ENCODE measurements around the gene CASTOR1. TPM values are rescaled to one million over a fixed set of nuclear protein-coding genes. Genes with fewer than 3 reads are reported as not detected.

The CASTOR1 gene
- total RNA-seq, 6 experiments from 2014 or later = 0.86 to 8.6 (median 4.0) TPM

DNA sequence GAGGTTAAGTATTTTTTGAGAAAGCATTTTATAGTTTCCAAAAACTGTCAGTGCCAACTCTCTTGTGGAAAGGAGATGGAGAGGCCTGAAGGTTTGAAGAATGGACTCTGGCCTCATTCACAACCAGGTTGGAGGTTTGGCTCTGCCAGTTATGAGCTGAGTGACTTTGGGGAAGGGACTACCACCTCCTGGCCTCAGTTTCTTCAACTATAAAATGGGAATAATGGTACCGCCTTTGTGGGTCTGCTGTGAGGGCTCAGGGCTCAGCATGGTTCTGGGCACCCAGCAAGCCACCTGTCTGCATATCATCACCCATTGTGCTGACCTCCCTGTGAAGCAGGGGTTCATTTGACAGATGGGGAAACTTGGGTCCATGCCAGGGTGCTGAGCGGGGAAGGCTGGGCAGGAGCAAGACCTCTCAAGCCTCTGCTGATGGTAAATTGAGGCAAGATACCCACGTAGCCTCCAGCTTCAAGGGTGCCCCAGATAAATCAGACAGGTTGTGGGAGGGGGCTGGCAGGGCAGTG, 39.2 kb downstream of the CASTOR1 start:
- H3K9me3 ChIP-seq = no peaks in the 10 kb centered on the region
- no peaks in the 10 kb centered on the region for H3K36me3 ChIP-seq
- no peak overlapping the region for H3K4me3 ChIP-seq
- intact Hi-C loops (cut with DNase I) = no loop called here
- ATAC-seq = no peak
- H3K27ac ChIP-seq = no peak overlapping the region
- no peak for DNase-seq
- peaks cover 0 to 6% (median 0%) of the 10 kb centered on the region in 4 donors for H3K4me1 ChIP-seq
- no peak for TF ChIP-seq POLR2A (IDR thresholded peaks at IDR 0.05)
- 83% methylated on average over 2 of the region's 3 CpGs for WGBS (ENCODE audit: insufficient coverage, low coverage, low lambda C conversion rate, missing lambda C conversion rate)
- no peaks in the 10 kb centered on the region for H3K27me3 ChIP-seq

DNA sequence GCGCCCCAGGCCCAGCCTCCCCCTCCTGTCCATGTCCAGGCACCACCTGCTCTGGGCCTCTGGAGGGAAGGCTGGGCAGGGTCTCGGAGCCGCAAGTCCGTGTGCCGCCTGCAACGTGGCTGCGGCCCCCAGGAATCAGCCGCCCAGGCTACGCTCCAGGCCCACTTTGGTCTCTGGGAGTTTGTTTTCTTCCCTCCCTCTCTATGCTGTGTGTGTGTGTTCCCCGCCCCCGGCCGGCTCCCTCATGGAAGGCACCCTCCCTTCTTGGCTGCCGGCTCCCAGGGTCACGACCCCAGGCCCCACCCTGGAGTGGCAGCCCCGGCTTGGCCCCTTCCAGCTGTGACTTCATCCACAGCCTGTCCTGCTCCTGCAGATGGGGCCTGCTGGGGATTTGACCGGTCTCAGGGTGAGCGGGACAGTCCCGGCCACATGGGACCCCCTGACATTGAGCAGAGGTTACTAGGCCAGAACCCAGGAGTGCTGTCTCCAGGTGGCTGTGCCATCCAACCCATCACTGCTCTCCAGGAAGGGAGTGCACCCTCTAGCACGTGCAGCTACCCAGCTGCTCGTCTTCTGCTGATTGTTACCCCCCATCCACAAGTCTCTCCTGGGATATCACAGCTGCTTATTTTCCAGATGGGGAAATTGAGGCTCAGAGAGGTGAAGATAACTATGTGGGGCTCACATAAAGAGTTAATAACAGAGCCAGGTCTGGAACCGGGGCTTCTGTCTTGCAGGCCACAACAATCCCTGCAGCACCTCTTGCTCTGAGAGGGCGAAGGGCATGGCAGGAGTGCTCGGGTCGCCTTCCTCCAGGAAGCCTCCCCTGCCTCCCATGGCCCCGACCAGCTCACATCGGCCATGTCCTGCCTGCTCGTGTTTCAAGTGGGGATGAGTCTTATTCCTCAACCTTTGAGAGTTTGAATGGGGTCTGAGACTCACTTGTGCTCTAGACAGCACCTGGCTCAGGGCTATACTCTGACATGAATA, 40.0 kb downstream of the CASTOR1 start:
- Histone ChIP-seq H3K27ac (no peak overlapping the region), H3K4me1 (peaks cover 0 to 6% (median 0%) of the 10 kb centered on the region in 4 donors), H3K36me3 (no peaks in the 10 kb centered on the region), H3K27me3 (no peaks in the 10 kb centered on the region), H3K4me3 (no peak overlapping the region), H3K9me3 (no peaks in the 10 kb centered on the region)
- intact Hi-C loops (cut with DNase I) = no loop called here
- DNase-seq = no peak
- 40% methylated on average over 3 of the region's 27 CpGs for WGBS (ENCODE audit: insufficient coverage, low coverage, low lambda C conversion rate, missing lambda C conversion rate)
- TF ChIP-seq POLR2A (IDR thresholded peaks at IDR 0.05) = no peak
- TF ChIP-seq, protein P1, sequence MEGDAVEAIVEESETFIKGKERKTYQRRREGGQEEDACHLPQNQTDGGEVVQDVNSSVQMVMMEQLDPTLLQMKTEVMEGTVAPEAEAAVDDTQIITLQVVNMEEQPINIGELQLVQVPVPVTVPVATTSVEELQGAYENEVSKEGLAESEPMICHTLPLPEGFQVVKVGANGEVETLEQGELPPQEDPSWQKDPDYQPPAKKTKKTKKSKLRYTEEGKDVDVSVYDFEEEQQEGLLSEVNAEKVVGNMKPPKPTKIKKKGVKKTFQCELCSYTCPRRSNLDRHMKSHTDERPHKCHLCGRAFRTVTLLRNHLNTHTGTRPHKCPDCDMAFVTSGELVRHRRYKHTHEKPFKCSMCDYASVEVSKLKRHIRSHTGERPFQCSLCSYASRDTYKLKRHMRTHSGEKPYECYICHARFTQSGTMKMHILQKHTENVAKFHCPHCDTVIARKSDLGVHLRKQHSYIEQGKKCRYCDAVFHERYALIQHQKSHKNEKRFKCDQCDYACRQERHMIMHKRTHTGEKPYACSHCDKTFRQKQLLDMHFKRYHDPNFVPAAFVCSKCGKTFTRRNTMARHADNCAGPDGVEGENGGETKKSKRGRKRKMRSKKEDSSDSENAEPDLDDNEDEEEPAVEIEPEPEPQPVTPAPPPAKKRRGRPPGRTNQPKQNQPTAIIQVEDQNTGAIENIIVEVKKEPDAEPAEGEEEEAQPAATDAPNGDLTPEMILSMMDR (IDR thresholded peaks at IDR 0.05) = no peak
- no peak for ATAC-seq

DNA sequence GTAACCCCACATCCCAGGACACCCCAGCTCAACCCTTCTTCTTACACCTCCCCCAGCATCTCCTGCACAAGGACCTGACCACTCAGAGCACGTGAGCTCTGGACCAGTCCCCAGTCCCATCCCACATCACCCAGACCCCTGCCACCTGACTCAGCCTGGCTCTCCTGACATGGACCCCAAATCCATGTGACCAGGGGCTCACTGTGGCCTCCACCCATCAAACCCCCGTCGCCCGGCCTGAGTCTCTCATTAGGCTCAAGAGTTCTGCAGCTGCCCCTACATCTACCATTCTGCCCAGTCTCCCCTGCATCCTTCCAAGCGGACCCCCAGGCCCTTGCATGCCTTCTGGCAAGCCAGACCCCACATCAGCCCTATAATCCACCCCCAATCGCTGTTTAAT, 40.8 kb downstream of the CASTOR1 start:
- WGBS (ENCODE audit: insufficient coverage, low coverage, low lambda C conversion rate, missing lambda C conversion rate) = 30% methylated on average over 4 of the region's 6 CpGs
- Histone ChIP-seq H3K36me3 (no peaks in the 10 kb centered on the region), H3K9me3 (no peaks in the 10 kb centered on the region), H3K27ac (no peak overlapping the region), H3K27me3 (no peaks in the 10 kb centered on the region), H3K4me3 (no peak overlapping the region), H3K4me1 (peaks cover 0 to 6% (median 0%) of the 10 kb centered on the region in 4 donors)
- DNase-seq (no peak), ATAC-seq (no peak)
- intact Hi-C loops (cut with DNase I) = no loop called here
- no peak for TF ChIP-seq POLR2A (IDR thresholded peaks at IDR 0.05)

DNA sequence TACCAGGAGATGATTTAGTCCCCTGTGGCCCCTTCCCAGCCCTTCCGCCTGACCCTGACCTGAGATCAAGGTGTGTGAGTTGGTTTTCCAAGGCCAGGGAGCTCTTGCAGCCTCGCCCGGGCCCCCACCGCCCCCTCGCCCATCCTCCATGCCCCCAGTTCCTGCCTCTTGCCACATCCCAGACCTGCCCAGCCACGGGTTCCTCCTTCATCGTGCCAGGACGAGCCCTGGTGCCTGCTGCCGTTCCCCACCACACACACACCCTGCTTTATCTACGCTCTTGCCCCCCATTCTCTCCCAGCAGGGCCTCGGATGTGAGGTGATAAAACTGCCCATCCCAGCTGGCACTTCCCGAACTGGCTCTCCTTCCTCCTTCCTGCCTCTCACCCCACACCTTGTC, 41.3 kb downstream of the CASTOR1 start:
- WGBS (ENCODE audit: insufficient coverage, low coverage, low lambda C conversion rate, missing lambda C conversion rate) = 41% methylated on average over 5 of the region's 12 CpGs
- Histone ChIP-seq H3K27ac (no peak overlapping the region), H3K27me3 (no peaks in the 10 kb centered on the region), H3K4me1 (peaks cover 0 to 6% (median 0%) of the 10 kb centered on the region in 4 donors), H3K9me3 (no peaks in the 10 kb centered on the region), H3K4me3 (no peak overlapping the region), H3K36me3 (no peaks in the 10 kb centered on the region)
- TF ChIP-seq, protein P1 (IDR thresholded peaks at IDR 0.05) = no peak
- TF ChIP-seq POLR2A (IDR thresholded peaks at IDR 0.05) = no peak
- DNase-seq (no peak), ATAC-seq (no peak)
- intact Hi-C loops (cut with DNase I) = no loop called here

DNA sequence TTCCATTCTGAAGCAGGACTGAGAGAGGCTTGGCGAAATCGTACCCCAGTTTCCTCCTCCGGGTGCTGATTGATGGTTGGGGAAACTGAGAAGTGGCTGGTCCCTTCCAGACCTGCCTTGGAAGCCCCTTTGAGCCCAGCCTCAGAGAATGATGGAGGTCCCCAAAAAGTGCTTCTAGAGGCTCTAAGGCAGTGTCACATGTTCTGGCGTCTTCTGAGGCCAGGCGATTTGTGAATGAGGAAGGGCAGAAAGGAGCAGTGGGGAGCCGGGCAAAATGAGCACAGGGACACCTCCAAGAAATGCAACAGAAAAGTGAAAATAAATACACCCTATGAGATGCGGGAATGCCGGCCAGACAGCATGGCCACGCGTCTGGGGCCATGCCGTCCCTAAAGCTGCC, 41.7 kb downstream of the CASTOR1 start:
- ATAC-seq (no peak), DNase-seq (no peak)
- Histone ChIP-seq H3K27me3 (no peaks in the 10 kb centered on the region), H3K4me1 (peaks cover 0 to 6% (median 0%) of the 10 kb centered on the region in 4 donors), H3K27ac (no peak overlapping the region), H3K36me3 (no peaks in the 10 kb centered on the region), H3K4me3 (no peak overlapping the region), H3K9me3 (no peaks in the 10 kb centered on the region)
- no peak for TF ChIP-seq POLR2A (IDR thresholded peaks at IDR 0.05)
- TF ChIP-seq, protein P1 (IDR thresholded peaks at IDR 0.05) = no peak
- 82% methylated on average over 3 of the region's 11 CpGs for WGBS (ENCODE audit: insufficient coverage, low coverage, low lambda C conversion rate, missing lambda C conversion rate)
- intact Hi-C loops (cut with DNase I) = no loop called here
